Esophagus muscularis mucosa (tissue), 4 donors: ENCODE results near the gene ZBP1. TPM values are rescaled to one million over a fixed set of nuclear protein-coding genes. Genes with fewer than 3 reads are reported as not detected.

ENCODE experiments used
- DNase-seq: peaks from one replicate; pipeline ENCODE4 v3.0.0-alpha.2; 2017; ENCODE audit errors: extremely low spot score
- H3K27ac ChIP-seq, 4 donors: fragments of 200-600 bp; sonication (generic); replicated peaks in 1 of 4; 1 replicate in 3 of 4; 2 replicates in 1 of 4; pipeline ENCODE4 v1.5.1; 2016 to 2019; ENCODE audit warnings: mild to moderate bottlenecking in 1 of 4
- H3K27me3 ChIP-seq, 4 donors: fragments of 200-600 bp; sonication (generic); one replicate each; pipeline versions ENCODE4 v1.5.1 to v1.6.0; 2016 to 2019
- H3K36me3 ChIP-seq, 4 donors: fragments of 200-600 bp; sonication (generic); one replicate each; pipeline ENCODE4 v1.5.1; 2016 to 2019
- H3K4me1 ChIP-seq, 4 donors: fragments of 200-600 bp; sonication (generic); one replicate each; pipeline ENCODE4 v1.5.1; 2016 to 2019
- H3K4me3 ChIP-seq, 4 donors: fragments of 200-600 bp; sonication (generic); 1 replicate in 2 of 4; 2 replicates in 2 of 4; pipeline ENCODE4 v1.5.1; 2016 to 2019; ENCODE audit warnings: mild to moderate bottlenecking in 4 of 4, moderate library complexity in 1 of 4
- H3K9me3 ChIP-seq, 4 donors: fragments of 200-600 bp; sonication (generic); 1 replicate in 3 of 4; 2 replicates in 1 of 4; pipeline ENCODE4 v1.5.1; 2016 to 2019
- EP300 ChIP-seq: sonication (generic); formaldehyde crosslinking; IDR thresholded peaks from one replicate; pipeline ENCODE4 v1.6.1; 2017; ENCODE audit warnings: antibody characterized with exemption
- POLR2A ChIP-seq: fragments of 450-650 bp; IDR thresholded peaks from one replicate; pipeline ENCODE4 v1.6.1; 2017; ENCODE audit warnings: antibody characterized with exemption, moderate library complexity, mild to moderate bottlenecking, low read depth
- POLR2AphosphoS5 ChIP-seq, 2 donors: sonication (generic); formaldehyde crosslinking; IDR thresholded peaks; one replicate each; pipeline ENCODE4 v1.6.1; 2017; ENCODE audit warnings: antibody characterized with exemption in 2 of 2
- WGBS: methylation state at CpG from one replicate; pipeline ENCODE4 v1.1.5; 2018; 5-methylcytosine and 5-hydroxymethylcytosine counted together
- intact Hi-C: fragments of 100-400 bp; cut with DNase I; formaldehyde crosslinking; loops from one replicate; pipeline ENCODE4 v1.15.1; 2023
- total RNA-seq, 4 donors: library from RNA; depleted of rRNA; stranded (reverse); fragments of >200 nt; gene quantifications; one replicate each; pipeline versions ENCODE4 v1.1.0 to v1.2.1, GENCODE V29; 2016
- TF ChIP-seq, protein P1 (sequence below), 3 experiments: fragments of 200-600 bp in 2 of 3; fragments of 450-650 bp in 1 of 3; sonication (generic) in 2 of 3; IDR thresholded peaks; one replicate each; pipeline ENCODE4 v1.5.1; 2017 to 2019; ENCODE audit warnings: antibody characterized with exemption in 3 of 3, mild to moderate bottlenecking in 2 of 3, moderate library complexity in 1 of 3

Gene ZBP1
- total RNA-seq, 4 donors from 2014 or later: 0.33 to 0.75 TPM; not detected in 2

DNA sequence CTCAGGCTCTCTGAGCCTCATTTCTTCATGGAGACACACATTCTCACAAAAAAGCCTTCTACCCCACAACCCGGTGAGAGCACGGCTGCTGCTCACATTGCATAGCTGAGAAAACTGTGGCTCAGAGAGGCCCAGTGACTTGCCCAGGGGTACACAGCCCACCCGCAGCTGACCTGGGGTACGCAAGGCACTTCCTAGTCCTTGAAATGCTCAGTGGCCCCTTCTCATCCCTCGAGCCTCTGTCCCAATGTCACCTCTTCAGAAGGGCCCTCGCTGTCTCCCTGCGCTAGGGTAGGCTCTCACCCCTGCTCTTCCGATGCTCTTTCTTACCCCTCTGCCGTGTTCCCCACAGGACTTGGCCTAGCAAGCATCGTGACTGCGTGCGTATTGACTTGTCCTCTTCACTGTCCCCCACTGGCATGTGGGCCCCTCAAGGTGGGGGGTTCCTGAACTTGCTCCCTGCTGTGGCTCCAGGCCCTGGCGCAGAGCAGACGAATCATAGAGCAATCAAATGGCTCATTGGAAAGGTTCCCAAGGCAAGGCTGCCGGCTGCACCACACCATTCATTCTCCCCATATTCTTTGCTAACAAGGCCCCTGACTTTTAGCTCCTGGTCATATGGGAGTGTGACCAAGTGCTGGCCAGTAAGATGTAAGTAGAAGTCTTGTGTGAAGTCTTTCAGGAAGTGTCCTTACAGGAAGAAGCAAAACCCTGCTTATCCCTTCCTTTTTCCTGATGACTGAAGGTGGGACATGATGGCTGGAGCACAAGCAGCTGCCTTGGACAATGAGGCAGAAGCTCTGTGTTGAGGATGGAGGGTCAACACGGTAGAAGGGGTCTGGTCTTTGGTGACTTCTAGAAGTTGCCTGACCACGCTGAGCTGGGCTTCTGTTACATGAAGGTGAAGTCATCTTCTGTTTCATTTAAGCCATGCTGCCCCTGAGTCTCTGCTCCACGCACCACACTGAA, 36.7 kb downstream of the ZBP1 start:
- DNase-seq: no peak
- no peaks in the 10 kb centered on the region for H3K36me3 ChIP-seq
- intact Hi-C loops: no loop called here
- peaks cover 0 to 39% (median 0%) of the 10 kb centered on the region in 4 donors for H3K27me3 ChIP-seq
- H3K9me3 ChIP-seq: peaks cover 0 to 7% (median 0%) of the 10 kb centered on the region in 4 donors
- H3K27ac ChIP-seq: peak overlapping the region; percentile 69 to 85 (median 74)
- 89% methylated on average over 15 of the region's 18 CpGs for WGBS
- TF ChIP-seq POLR2AphosphoS5 (IDR thresholded peaks at IDR 0.05) (no peak), EP300 (no peak), POLR2A (no peak)
- TF ChIP-seq, protein P1, sequence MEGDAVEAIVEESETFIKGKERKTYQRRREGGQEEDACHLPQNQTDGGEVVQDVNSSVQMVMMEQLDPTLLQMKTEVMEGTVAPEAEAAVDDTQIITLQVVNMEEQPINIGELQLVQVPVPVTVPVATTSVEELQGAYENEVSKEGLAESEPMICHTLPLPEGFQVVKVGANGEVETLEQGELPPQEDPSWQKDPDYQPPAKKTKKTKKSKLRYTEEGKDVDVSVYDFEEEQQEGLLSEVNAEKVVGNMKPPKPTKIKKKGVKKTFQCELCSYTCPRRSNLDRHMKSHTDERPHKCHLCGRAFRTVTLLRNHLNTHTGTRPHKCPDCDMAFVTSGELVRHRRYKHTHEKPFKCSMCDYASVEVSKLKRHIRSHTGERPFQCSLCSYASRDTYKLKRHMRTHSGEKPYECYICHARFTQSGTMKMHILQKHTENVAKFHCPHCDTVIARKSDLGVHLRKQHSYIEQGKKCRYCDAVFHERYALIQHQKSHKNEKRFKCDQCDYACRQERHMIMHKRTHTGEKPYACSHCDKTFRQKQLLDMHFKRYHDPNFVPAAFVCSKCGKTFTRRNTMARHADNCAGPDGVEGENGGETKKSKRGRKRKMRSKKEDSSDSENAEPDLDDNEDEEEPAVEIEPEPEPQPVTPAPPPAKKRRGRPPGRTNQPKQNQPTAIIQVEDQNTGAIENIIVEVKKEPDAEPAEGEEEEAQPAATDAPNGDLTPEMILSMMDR (IDR thresholded peaks at IDR 0.05): no peak
- peaks cover 2 to 62% (median 58%) of the 10 kb centered on the region in 4 donors for H3K4me1 ChIP-seq
- no peak overlapping the region for H3K4me3 ChIP-seq

DNA sequence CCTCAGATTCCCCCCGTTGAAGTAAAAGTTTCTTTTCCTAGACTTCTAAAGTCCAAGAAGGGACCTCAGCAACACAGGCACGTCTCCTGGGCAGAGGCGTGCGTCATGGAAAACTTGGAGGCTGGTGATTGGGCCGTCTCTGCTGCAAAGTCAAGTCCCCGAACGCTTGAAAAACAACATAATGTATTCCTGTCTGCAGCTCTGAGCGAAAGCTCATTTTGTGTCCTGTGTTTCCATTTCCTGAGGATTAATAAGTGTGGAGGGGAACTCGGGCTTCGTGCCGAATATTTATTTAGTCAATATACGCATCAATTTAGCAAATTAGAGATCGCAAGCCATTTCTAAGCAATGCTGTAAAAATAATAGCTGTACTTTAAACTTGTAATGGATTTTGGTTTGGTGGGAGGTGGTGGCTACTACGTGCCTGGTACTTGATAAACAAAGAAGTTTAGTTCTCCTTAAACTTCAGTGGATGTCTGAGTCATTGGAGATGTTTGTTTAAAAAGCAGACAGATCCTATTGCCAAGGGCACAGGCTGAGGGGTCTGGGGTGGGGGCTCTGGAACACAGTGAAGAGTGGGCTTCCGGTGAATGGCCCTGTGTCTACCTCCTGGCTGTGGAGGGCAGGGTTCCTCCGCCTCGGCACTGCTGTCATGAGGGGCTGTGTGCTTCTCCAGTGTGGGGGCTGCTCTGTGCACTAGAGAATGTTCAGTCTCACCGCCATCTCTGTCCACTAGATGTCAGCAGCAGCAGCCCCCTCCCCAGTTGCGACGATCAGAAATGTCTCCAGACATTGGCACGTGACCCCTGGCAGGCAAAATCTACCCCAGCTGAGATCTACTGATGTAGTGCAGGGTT, 37.6 kb downstream of the ZBP1 start:
- DNase-seq: no peak
- Histone ChIP-seq H3K27me3 (peaks cover 0 to 48% (median 0%) of the 10 kb centered on the region in 4 donors), H3K27ac (peak overlapping the region; percentile 69 to 85 (median 74)), H3K36me3 (no peaks in the 10 kb centered on the region), H3K9me3 (peaks cover 0 to 5% (median 0%) of the 10 kb centered on the region in 4 donors), H3K4me1 (peaks cover 2 to 62% (median 58%) of the 10 kb centered on the region in 4 donors), H3K4me3 (peak overlapping the region in 3 of 4 donors; percentile 10 to 28 (median 17))
- TF ChIP-seq POLR2AphosphoS5 (IDR thresholded peaks at IDR 0.05) (peak; percentile 55 to 59), POLR2A (no peak), EP300 (no peak)
- TF ChIP-seq, protein P1 (IDR thresholded peaks at IDR 0.05): peak; percentile 25 to 32 (median 29)
- WGBS: 43% methylated on average over 15 of the region's 21 CpGs
- intact Hi-C loops: no loop called here

DNA sequence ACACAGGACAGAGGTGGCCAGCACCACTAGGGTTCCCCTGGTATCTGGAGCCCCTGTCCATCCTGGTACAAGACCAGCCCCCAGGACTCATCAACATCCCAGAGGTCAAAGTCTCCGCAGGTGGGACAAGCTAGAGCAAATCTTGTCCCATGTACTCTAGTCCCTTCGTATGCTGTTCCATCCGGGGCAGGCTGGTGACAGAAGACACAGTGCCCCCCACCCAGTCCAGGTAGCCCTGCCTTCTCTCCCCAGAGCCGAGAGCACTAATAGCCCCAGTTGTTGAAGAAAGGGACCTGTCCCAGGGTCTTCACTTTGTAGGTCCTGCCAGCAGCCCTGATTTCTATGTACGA, 38.2 kb downstream of the ZBP1 start:
- H3K27ac ChIP-seq: peak overlapping the region; percentile 69 to 85 (median 74)
- H3K4me3 ChIP-seq: peak overlapping the region in 1 of 4 donors; percentile 10

More for the DNA sequence above, 38.2 kb downstream of the ZBP1 start:
- H3K4me1 ChIP-seq: peaks cover 2 to 62% (median 58%) of the 10 kb centered on the region in 4 donors
- TF ChIP-seq, protein P1 (IDR thresholded peaks at IDR 0.05): no peak
- no peak for TF ChIP-seq POLR2AphosphoS5 (IDR thresholded peaks at IDR 0.05)
- no peak for TF ChIP-seq EP300
- TF ChIP-seq POLR2A: no peak
- peaks cover 0 to 50% (median 0%) of the 10 kb centered on the region in 4 donors for H3K27me3 ChIP-seq
- no peaks in the 10 kb centered on the region for H3K36me3 ChIP-seq
- no peak for DNase-seq
- 65% methylated on average over 5 of the region's 5 CpGs for WGBS
- no peaks in the 10 kb centered on the region for H3K9me3 ChIP-seq
- intact Hi-C loops: no loop called here
